Measurements from ENCODE around the gene CCN2.

The CCN2 gene, protein sequence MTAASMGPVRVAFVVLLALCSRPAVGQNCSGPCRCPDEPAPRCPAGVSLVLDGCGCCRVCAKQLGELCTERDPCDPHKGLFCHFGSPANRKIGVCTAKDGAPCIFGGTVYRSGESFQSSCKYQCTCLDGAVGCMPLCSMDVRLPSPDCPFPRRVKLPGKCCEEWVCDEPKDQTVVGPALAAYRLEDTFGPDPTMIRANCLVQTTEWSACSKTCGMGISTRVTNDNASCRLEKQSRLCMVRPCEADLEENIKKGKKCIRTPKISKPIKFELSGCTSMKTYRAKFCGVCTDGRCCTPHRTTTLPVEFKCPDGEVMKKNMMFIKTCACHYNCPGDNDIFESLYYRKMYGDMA

DNA sequence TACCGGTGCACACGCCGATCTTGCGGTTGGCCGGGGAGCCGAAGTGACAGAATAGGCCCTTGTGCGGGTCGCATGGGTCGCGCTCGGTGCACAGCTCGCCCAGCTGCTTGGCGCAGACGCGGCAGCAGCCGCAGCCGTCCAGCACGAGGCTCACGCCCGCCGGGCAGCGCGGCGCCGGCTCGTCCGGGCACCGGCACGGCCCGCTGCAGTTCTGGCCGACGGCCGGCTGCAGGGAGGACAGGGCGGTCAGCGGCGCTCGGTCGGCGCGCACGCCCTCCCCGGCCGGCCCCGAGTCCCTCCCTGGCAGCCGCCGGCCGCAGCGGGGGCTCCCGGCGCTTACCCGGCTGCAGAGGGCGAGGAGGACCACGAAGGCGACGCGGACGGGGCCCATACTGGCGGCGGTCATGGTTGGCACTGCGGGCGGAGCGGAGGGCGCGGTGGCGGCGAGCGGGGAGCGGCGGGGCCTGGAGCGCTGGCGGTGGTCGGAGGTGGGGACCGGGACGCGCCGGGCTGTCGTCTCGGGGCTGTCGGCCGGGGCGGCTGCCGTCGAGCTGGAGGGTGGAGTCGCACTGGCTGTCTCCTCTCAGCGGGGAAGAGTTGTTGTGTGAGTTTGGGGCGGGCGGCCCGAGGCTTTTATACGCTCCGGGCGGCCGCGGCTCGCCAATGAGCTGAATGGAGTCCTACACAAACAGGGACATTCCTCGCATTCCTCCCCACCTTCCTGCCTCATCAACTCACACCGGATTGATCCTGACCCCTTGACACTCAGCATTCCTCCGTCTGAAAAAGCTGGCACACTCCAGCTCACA is at the start of gene CCN2:
CCN2 (minus strand) TSS at position 606 of the 809 bp plus-strand sequence; CDS start at position 406, 200 bp downstream.
- in situ Hi-C loops (cut with MboI; ENCODE audit: low sequenced_read_pairs): no loop called here

DNA sequence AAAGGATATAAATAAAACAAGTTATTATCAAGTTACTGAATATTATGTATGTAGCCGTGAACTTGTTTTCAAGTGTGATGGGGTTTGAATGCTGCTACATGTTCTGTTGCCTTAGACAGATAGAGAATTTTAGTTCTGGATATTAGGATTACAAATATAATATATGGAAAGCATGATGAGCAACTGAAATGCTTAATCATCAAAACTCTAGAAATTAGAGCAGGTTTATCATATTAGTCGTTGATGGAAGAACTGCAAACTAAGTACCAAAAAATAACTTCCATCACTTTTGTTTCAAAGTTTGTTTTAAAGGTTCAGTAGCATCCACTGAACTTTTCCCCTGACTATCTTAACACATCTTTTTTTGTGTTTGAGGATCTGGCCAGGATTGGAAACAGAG is 49.1 kb upstream of the CCN2 start:
- in situ Hi-C loops (cut with MboI; ENCODE audit: low sequenced_read_pairs): no loop called here

DNA sequence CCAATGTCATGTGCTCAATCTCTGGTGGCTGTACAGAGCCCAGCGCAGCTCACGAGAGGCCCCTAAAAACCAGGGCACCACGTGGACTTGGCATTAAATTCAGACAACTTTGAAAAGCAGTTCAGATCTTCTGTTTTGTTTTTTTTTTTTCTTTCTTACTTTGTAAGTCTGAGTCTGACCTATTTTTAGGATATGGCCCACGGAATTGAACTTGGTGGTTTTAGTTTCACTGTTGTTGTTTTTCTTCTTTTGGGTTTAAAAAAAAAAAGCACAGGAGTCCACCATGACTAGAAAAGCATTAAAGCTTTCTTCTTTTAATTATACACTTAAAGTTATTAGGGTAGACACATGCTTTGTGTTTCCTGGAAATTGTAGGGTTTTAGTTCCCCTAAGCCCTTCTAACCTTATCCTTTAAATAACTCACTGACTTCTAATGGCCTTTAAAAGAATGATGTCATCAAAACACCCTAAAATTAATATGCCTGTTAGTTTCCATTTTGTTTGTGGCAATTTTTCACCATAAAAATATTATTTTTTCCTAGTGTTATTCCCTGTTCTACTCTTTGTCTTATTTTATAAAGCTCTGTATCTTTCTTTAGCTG is 48.5 kb upstream of the CCN2 start:
- in situ Hi-C loops (cut with MboI; ENCODE audit: low sequenced_read_pairs): no loop called here

DNA sequence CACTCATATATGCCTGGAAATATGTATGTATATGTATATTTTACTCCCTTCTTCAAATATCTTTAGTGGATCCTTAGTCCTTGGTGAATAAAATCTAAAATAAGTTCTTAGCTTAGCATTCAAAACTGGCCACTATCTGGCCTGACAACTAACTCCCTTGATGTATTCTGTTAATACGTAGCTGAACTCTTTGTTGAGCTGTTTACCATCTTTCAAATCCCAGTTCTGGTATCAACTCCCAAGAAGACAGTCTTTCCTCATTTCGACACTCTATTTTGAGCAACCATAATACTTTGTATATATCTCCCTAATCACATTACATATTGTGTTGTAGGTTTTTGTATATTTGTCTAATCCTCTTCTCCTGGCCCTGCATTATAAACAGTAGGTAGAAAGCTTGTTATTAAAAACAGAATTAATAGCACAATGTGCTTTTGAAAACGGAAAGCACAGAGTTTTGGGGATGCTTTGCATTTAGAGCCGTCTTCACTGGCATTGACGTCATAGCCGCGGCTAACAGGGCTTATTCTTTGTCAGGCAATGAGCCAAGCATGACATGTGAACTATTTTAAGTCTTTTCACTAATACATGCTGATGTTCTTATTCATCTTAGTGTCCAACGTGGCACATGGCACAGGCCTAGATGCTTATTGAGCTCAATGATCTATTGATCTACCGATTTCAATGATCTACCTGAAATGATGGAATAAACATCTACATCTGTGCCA is 47.2 kb upstream of the CCN2 start:
- in situ Hi-C loops (cut with MboI; ENCODE audit: low sequenced_read_pairs): no loop called here

DNA sequence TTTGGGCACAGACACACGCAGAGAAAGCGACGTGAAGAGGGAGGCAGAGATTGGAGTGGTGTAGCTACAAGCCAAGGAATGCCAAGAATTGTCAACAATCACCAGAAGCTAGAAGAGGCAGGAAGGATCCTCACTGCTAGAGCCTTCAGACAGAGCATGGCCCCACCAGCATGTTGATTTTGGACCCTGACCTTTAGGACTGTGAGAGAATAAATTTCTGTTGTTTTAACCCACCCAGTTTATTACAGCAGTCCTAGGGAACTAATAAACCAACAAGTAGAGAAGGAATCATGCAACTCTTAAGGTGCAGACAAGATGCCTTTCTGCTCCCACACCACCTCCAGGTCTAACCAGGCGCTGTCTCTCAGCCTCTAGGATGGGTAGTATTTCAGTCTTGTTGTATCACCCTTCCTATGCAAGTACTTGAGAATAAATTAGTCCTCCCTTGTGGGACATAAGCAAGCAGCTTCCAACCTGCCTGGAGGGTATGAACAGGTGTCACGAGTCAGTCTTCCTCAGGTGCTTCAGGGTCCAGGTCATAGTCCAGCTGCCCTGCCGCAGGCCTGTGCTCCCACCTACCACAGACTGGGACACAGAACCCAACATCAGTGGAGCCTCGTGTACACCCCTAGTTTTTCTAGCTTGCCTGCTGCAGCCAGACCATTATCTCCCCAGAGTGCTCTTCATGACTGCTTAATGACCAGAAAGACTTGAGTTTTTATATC is 46.4 kb upstream of the CCN2 start:
- in situ Hi-C loops (cut with MboI; ENCODE audit: low sequenced_read_pairs): no loop called here

DNA sequence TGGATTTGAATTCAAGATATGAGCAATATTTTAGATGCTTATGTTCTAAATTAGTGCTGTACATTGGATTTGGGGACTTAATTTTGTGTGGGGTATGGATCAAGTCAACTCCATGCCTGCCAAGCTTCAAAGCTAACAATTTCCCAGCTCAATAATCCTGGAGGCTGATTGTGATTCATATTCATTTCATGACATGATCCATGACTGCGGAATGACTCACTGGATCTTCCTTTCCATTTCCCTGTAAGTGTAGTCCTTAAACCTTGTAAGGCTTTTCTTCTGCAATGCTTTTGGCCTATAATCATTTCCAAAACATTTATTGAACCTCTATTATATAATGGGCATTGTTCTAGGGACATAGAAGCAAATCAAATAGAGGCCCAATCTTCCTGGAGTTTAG is 44.7 kb upstream of the CCN2 start:
- in situ Hi-C loops (cut with MboI; ENCODE audit: low sequenced_read_pairs): no loop called here

DNA sequence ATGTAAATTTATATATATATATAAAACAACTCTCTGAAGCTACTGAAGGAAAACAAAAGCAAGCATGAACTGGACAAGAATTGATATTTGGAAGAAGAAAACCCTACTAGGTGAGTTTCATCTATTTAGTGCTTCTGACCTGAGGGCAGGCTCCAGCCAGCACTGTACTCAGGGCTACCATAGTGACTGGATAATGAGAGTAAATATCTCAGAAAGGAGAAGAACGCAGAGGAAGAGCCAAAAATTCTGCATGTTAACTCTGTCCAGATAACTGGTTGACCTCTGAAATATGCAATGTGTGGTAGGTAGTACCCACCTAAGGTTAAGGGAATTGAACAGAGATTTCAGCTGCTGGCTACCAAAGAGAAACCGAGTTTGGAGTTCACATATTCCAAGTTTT is 41.4 kb upstream of the CCN2 start:
- in situ Hi-C loops (cut with MboI; ENCODE audit: low sequenced_read_pairs): no loop called here

DNA sequence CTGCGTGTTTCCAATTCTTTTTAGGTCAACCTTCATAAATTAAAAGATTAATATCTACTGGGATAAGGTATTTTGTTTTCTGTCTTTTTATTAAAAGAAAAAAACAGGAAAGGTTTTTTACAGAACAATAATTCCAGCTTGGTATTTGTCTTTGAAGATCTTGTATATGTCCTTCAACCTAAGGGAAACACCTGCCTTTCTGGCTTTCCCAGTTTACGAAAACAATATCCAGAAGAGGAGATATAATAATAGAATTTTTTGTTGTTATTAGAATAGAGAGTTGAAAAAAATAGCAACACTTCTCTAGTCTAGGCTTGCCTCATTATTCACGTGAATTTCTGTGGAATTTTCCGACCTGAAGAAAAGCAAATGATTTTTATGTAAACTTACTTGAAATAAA is 37.9 kb upstream of the CCN2 start:
- in situ Hi-C loops (cut with MboI; ENCODE audit: low sequenced_read_pairs): no loop called here

DNA sequence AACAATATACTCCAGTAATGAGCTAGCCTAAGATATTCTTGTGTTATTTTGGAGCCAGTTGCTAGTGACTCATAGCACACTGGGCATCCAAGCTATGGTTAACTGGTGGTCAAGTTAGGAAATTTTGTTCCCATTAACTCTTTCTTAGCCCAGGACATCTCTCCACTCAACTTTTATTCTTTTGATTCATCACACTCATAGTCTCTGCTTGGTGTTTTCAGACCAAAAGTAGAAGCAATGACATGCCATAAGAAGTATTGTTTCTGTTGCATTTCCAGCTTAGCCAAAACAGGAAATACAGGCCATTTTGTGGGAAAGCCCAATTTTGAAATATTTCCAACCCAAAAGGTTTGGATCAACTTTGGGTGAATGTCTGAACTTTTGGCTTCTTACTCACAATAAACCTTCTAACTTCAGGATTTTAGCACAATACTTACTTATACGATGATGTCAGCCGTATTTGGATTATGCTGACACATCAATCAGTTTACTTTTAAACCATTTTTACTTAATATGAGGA is 31.6 kb upstream of the CCN2 start:
- in situ Hi-C loops (cut with MboI; ENCODE audit: low sequenced_read_pairs): no loop called here

DNA sequence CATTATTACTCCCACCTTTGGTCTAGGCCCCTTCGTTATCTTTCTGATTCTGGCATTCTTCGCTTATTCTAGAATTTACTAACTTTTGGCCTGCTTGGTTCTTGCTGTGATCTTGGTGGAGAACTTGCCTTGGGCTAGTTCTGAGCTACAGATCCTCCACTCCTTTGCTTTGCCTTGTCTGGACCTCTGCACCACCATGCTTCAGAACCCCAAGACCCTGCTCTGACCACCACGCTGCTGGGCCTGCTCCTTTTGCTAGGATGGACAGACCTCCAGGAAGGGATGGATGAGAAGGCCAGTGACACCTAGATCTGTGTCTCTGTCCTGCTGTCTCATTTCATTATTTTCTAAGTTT is 30.4 kb upstream of the CCN2 start:
- in situ Hi-C loops (cut with MboI; ENCODE audit: low sequenced_read_pairs): no loop called here

DNA sequence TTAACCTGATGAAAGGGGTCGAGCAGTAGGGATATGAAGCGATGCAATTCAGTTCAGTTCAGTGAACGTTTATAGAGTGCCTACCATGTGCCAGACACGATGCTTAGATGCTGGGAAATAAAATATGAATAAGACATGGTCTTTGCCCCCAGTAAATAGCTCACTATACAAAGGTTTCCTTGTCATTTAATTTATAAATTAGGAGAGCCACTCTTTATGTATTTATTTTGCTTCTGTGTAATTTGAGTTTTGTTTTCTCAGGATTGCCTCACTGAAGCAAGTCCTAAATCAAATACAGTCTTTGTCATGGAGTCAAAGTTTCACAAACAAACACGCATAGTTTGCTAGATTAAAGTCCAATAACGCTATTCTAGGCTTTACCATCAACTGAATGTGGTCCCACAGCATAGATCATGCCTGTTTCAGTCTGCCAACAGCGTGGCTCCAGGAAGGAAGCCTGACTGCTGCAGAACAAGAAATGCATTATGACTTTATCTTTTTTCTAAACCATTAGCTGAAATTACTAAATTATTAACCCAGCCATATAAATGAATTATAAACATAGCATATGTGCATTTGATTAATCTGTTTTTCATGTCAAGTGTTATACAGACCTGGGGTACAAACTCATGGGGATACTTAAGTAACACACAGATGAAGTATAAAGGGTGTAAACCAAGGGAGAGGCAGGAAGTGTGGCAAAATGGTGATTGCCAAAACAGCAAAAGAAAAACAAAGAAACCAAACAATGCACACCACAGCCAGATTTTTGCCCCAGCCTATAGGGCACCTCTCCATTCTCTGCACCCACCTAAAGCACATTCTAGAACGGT is 29.8 kb upstream of the CCN2 start:
- in situ Hi-C loops (cut with MboI; ENCODE audit: low sequenced_read_pairs): no loop called here

DNA sequence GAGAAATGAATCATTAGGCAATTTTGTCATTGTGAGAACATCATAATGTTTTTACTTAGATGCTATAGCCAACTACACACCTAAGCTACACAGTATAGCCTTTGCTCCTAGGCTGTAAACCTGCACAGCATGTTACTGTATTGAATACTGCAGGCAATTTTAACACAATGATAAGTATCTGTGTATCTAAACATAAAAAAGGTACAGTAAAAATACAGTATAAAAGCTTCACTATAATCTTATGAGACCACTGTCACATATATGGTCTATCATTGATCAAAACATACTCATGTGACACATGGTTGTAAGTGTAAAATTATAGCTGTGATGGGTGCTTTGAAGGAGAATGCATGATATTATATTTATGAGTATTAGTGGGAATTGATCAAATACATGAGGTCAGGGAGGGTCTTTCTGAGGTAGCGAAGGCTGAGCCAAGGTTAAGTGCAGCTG is 29.2 kb upstream of the CCN2 start:
- in situ Hi-C loops (cut with MboI; ENCODE audit: low sequenced_read_pairs): no loop called here

DNA sequence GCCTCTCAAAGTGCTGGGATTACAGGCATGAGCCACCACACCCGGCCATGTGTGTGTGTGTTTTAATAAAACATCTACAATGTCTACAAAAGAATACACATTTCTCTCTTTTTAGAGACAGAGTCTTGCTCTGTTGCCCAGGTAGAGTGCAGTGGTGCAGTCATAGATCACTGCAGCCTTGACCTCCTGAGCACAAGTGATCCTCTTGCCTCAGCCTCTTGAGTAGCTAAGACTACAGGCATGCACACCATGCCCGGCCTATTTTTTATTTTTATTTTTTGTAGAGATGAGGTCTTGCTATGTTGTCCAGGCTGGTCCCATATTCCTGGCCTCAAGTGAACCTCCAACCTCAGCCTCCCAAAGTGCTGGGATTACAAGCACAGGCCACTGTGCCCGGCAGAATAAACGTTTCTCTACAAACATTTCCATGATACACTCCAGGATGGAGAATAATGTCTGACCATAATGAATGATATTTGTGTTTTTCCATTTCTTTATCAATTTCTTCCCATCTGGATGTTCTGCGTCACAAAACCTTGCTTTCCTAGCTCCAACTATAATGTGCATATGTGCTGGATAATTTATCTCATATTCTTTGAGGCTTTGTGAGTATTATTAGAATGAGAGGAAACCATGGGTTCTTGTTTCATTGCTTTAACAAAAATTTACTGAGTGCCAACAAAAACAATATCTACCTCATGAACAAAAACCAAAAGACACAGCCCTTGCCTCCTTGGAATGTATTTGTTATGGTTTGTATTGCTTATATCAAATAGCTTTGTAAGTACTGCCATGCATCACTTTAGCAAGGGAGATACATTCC is 28.6 kb upstream of the CCN2 start:
- in situ Hi-C loops (cut with MboI; ENCODE audit: low sequenced_read_pairs): no loop called here

DNA sequence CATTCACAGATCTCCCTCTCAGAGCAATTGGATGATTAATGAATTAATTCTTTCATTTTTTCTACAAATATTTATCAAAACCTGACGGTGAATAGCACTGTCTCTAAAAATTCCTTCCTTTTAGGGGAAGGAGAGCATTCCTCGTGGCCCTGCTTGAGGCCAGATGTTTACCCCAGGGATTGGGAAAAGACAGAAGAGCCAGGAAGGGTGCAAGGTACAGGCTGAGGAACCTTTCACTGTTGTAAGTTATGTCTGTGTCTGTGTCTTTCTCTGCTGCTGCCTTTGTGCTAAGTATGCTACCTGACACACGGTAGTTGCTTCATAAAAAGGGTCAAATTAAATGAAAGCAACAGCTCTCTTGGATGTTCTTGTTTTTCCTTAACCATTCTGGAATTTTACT is 27.4 kb upstream of the CCN2 start:
- in situ Hi-C loops (cut with MboI; ENCODE audit: low sequenced_read_pairs): no loop called here

DNA sequence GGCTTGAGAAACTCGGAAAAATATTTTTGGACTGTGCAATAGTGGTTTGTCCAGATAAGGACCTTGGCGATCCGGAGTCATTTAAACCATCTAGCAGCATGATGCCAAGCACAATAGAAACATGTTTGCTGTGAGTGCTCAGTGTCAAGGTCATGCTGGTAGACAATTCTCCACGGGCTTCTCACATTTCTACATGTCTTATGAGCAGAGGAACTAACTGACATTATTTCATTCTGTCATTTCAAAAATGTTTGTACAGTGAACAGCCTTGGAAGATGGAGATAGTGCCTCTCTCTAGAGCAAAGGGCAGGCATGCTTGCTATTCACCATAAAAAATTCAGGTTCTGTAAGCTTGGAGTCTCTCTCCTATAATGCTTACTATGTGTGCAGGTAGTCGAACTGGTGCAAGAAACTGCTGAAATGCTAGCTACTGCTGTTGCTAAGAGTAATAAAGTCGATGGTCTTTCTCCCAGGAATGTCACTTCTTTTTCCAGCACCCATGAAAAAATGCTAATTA is 25.4 kb upstream of the CCN2 start:
- in situ Hi-C loops (cut with MboI; ENCODE audit: low sequenced_read_pairs): no loop called here

DNA sequence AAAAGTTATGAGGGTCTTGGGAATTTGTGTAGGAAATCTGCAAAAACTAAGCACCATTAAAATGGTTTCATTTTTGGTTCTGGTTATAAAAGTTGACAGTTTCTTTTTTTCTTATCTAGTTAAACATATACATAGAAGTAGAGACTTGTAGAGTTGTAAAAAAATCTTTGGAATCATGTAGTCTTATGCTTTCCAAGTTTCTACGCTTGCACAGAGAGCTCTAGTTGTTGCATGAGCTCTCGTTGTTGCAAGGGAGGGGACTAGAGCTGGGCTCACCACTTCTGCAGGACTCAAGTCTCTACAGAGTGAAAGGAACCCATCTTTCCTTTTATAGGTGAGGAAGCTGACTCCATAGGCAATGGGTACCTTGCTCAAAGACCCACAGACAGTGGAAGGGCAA is 21.6 kb upstream of the CCN2 start:
- in situ Hi-C loops (cut with MboI; ENCODE audit: low sequenced_read_pairs): no loop called here

DNA sequence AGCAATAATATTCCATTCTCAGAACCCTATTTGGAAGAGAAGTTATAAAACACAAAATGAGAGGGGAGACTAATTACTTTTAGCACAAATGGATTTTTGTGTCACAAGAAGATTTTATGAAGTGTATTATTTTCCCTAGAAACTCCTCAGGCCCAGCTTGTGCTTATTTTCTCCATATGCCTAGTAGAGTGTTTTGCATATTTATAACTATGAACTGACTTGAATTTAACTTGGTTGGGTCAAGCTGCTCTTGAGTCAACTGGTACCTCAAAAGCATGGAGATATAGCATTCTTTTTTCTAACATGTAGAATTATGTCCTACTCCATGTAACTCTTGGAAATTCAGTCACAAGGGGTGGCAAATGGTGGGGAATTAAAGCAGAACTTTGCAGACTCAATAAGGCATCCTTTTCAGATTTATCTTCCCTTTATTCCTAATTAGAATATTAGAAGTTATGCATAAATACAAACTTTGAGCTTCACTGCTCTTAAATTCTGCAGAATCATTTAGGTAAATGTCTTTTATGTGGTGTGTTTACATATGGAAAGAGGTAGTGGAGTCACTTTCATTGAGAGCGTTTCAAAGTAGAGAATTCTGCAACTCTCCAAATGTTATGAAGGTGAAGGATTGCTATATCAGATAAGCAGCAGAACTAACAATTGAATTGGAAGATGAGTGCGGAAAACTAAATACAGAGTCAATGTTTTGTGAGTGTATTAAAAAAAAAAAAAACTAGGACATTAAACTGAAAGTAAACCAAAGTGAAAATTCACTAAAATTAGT is 19.1 kb upstream of the CCN2 start:
- in situ Hi-C loops (cut with MboI; ENCODE audit: low sequenced_read_pairs): no loop called here

DNA sequence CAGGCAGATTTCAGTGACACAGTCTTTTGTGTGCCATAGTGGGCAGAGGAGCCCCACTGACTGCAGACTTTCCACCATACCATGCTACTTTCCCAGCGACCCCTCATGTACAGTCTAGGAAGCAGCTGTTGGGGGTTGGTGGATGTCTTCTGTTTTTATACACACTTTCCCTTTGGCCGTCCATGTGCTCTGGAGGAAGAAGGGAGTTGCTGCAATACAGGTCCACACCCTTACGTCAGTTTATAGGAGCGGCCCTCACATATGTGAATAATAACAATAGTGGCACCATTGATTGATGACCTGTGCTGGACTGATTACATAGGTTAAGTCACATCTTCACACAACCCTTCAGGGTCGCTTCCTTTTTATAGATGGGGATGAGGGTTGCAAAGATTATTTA is 17.5 kb upstream of the CCN2 start:
- in situ Hi-C loops (cut with MboI; ENCODE audit: low sequenced_read_pairs): no loop called here

Data from HL-60/S4 treated with phorbol 12-myristate 13-acetate at 8.2 ng/mL for 4 days and 3 days (cell line).